Naive thymus-derived CD4-positive, alpha-beta T cell (primary cell): ENCODE results near the gene SPATA31D3. TPM values are rescaled to one million over a fixed set of nuclear protein-coding genes. Genes with fewer than 3 reads are reported as not detected.

Experiments used
- ATAC-seq: fragments of 150-1000 bp; cut with Tn5 transposase; 2 replicates; pipeline ENCODE4 v1.10.0; 2021; ENCODE audit warnings: mild to moderate bottlenecking, moderate library complexity
- CTCF ChIA-PET: fragments of 350-600 bp; sonication (Branson Sonifier 250); formaldehyde crosslinking; loops from one replicate; lab custom pipeline; 2021; ENCODE audit warnings: antibody characterized with exemption; lab: Charles Lee
- POLR2A ChIA-PET: fragments of 350-600 bp; sonication (Branson Sonifier 250); formaldehyde crosslinking; loops from one replicate; lab custom pipeline; 2021; ENCODE audit warnings: antibody characterized with exemption, inconsistent platforms; lab: Charles Lee
- DNase-seq, 9 donors: peaks; one replicate each; pipeline versions ENCODE4 v3.0.0 to v3.0.0-alpha.2; 2020 to 2022; ENCODE audit warnings: mixed read lengths in 1 of 9
- H3K27ac ChIP-seq: one replicate; pipeline ENCODE4 v1.7.0; 2013; ENCODE audit warnings: mild to moderate bottlenecking, low read depth, low read length, moderate library complexity
- H3K27me3 ChIP-seq, 2 donors: one replicate each; pipeline ENCODE4 v1.7.0; 2013; ENCODE audit warnings: low read length in 2 of 2, mild to moderate bottlenecking in 2 of 2, moderate library complexity in 2 of 2; ENCODE audit not compliant: control insufficient read depth in 2 of 2, insufficient read depth in 2 of 2
- H3K36me3 ChIP-seq, 3 experiments: 1 replicate in 2 of 3; 2 replicates in 1 of 3; pipeline ENCODE4 v1.7.0; 2013; ENCODE audit warnings: low read length in 3 of 3, mild to moderate bottlenecking in 3 of 3, moderate library complexity in 1 of 3; ENCODE audit not compliant: insufficient read depth in 3 of 3, control insufficient read depth in 2 of 3
- H3K4me1 ChIP-seq, 2 donors: one replicate each; pipeline ENCODE4 v1.7.0; 2013; ENCODE audit warnings: low read length in 2 of 2, mild to moderate bottlenecking in 2 of 2, moderate library complexity in 1 of 2; ENCODE audit not compliant: control insufficient read depth in 2 of 2, insufficient read depth in 2 of 2
- H3K4me3 ChIP-seq: 2 replicates; pipeline ENCODE4 v1.7.0; 2013; ENCODE audit warnings: mild to moderate bottlenecking, low read length
- H3K9me3 ChIP-seq, 3 experiments: 1 replicate in 2 of 3; 2 replicates in 1 of 3; pipeline ENCODE4 v1.7.0; 2013; ENCODE audit warnings: low read length in 3 of 3; ENCODE audit not compliant: control insufficient read depth in 2 of 3
- H3K27ac Mint-ChIP-seq, 9 donors: one replicate each; pipeline ENCODE4 v1.8.0; 2020 to 2022; ENCODE audit warnings: mixed read lengths in 9 of 9, mild to moderate bottlenecking in 8 of 9, moderate library complexity in 5 of 9, inconsistent platforms in 2 of 9
- H3K27me3 Mint-ChIP-seq, 5 donors: one replicate each; pipeline ENCODE4 v1.8.0; 2021 to 2022; ENCODE audit warnings: mixed read lengths in 5 of 5, mild to moderate bottlenecking in 1 of 5
- H3K36me3 Mint-ChIP-seq, 5 donors: one replicate each; pipeline ENCODE4 v1.8.0; 2020 to 2022; ENCODE audit warnings: mixed read lengths in 5 of 5, mild to moderate bottlenecking in 3 of 5, inconsistent platforms in 1 of 5
- H3K4me1 Mint-ChIP-seq, 7 donors: one replicate each; pipeline ENCODE4 v1.8.0; 2020 to 2022; ENCODE audit warnings: mixed read lengths in 7 of 7, mild to moderate bottlenecking in 3 of 7, inconsistent platforms in 1 of 7
- H3K4me3 Mint-ChIP-seq, 10 donors: one replicate each; pipeline ENCODE4 v1.8.0; 2020 to 2022; ENCODE audit warnings: mild to moderate bottlenecking in 10 of 10, mixed read lengths in 10 of 10, moderate library complexity in 6 of 10, inconsistent platforms in 2 of 10
- H3K9me3 Mint-ChIP-seq, 11 donors: one replicate each; pipeline ENCODE4 v1.8.0; 2020 to 2022; ENCODE audit warnings: mixed read lengths in 11 of 11, mild to moderate bottlenecking in 4 of 11, inconsistent platforms in 1 of 11, moderate library complexity in 1 of 11
- intact Hi-C, 2 donors: fragments of 100-400 bp; cut with micrococcal nuclease; formaldehyde crosslinking; loops; one replicate each; pipeline ENCODE4 v1.15.1; 2023
- polyA plus RNA-seq, 2 donors: library from polyadenylated mRNA; unstranded; fragments of 300-500 nt; fragmentation: Illumina TruSeq; gene quantifications; one replicate each; pipeline ENCODE4 v1.2.3, GENCODE V29; 2021
- total RNA-seq, 6 experiments: library from RNA in 5 of 6; stranded (reverse) in 5 of 6; gene quantifications; 1 replicate in 5 of 6; 2 replicates in 1 of 6; pipeline ENCODE4 v1.2.3 and lab custom pipeline; 2021 to 2026

Gene SPATA31D3
- total and polyA plus RNA-seq, 7 experiments from 2014 or later = not detected

- H3K27me3 Mint-ChIP-seq = peaks cover 0 to 3% (median 0%) of the 10 kb centered on the region in 5 donors
- no peak overlapping the region for H3K27ac Mint-ChIP-seq
- intact Hi-C loops = no loop called here
- peaks cover 0 to 17% (median 10%) of the 10 kb centered on the region in 11 donors for H3K9me3 Mint-ChIP-seq
- H3K4me1 ChIP-seq = no peaks in the 10 kb centered on the region
- no peak overlapping the region for H3K4me3 ChIP-seq
- no peak overlapping the region for H3K27ac ChIP-seq
- ATAC-seq (no peak), DNase-seq (no peak)
- H3K4me3 Mint-ChIP-seq = no peak overlapping the region
- H3K36me3 ChIP-seq = no peaks in the 10 kb centered on the region
- no peaks in the 10 kb centered on the region for H3K36me3 Mint-ChIP-seq
- H3K9me3 ChIP-seq = no peaks in the 10 kb centered on the region
- ChIA-PET CTCF (no interaction called here), POLR2A (no interaction called here)
- no peaks in the 10 kb centered on the region for H3K27me3 ChIP-seq
- no peaks in the 10 kb centered on the region for H3K4me1 Mint-ChIP-seq
Observed at GRCh38 chr9:81974764-81975163, 31.5 kb downstream of the SPATA31D3 start.

GRCh38 chr9:81976351-81976750 lies 33.1 kb downstream of the SPATA31D3 start:
- H3K4me1 ChIP-seq = no peaks in the 10 kb centered on the region
- peaks cover 0 to 17% (median 6%) of the 10 kb centered on the region in 11 donors for H3K9me3 Mint-ChIP-seq
- no peaks in the 10 kb centered on the region for H3K27me3 Mint-ChIP-seq
- no peak overlapping the region for H3K4me3 ChIP-seq
- no peaks in the 10 kb centered on the region for H3K9me3 ChIP-seq
- no peaks in the 10 kb centered on the region for H3K27me3 ChIP-seq
- no peak for DNase-seq
- intact Hi-C loops = no loop called here
- H3K36me3 Mint-ChIP-seq = no peaks in the 10 kb centered on the region
- ATAC-seq = no peak
- ChIA-PET POLR2A (no interaction called here), CTCF (no interaction called here)
- no peaks in the 10 kb centered on the region for H3K36me3 ChIP-seq
- H3K27ac ChIP-seq = no peak overlapping the region
- H3K4me1 Mint-ChIP-seq = no peaks in the 10 kb centered on the region
- H3K27ac Mint-ChIP-seq = no peak overlapping the region
- no peak overlapping the region for H3K4me3 Mint-ChIP-seq

GRCh38 chr9:81979196-81979595 lies 35.9 kb downstream of the SPATA31D3 start:
- H3K9me3 Mint-ChIP-seq = peaks cover 0 to 17% (median 6%) of the 10 kb centered on the region in 11 donors
- no peaks in the 10 kb centered on the region for H3K27me3 Mint-ChIP-seq
- Histone ChIP-seq H3K36me3 (no peaks in the 10 kb centered on the region), H3K4me3 (no peak overlapping the region), H3K4me1 (no peaks in the 10 kb centered on the region), H3K27me3 (no peaks in the 10 kb centered on the region), H3K9me3 (no peaks in the 10 kb centered on the region), H3K27ac (no peak overlapping the region)
- no peak overlapping the region for H3K27ac Mint-ChIP-seq
- no peaks in the 10 kb centered on the region for H3K4me1 Mint-ChIP-seq
- intact Hi-C loops = no loop called here
- H3K4me3 Mint-ChIP-seq = no peak overlapping the region
- no peak for DNase-seq
- no peaks in the 10 kb centered on the region for H3K36me3 Mint-ChIP-seq
- ChIA-PET CTCF (no interaction called here), POLR2A (no interaction called here)
- ATAC-seq = no peak

GRCh38 chr9:81980568-81980967 lies 37.3 kb downstream of the SPATA31D3 start:
- Mint-ChIP-seq H3K9me3 (peaks cover 0 to 12% (median 4%) of the 10 kb centered on the region in 11 donors), H3K4me1 (no peaks in the 10 kb centered on the region), H3K36me3 (no peaks in the 10 kb centered on the region), H3K27ac (no peak overlapping the region), H3K4me3 (no peak overlapping the region), H3K27me3 (no peaks in the 10 kb centered on the region)
- H3K4me3 ChIP-seq = no peak overlapping the region
- no peak for ATAC-seq
- no peaks in the 10 kb centered on the region for H3K27me3 ChIP-seq
- H3K27ac ChIP-seq = no peak overlapping the region
- intact Hi-C loops = no loop called here
- no peaks in the 10 kb centered on the region for H3K9me3 ChIP-seq
- no peaks in the 10 kb centered on the region for H3K36me3 ChIP-seq
- ChIA-PET POLR2A (no interaction called here), CTCF (no interaction called here)
- H3K4me1 ChIP-seq = no peaks in the 10 kb centered on the region
- DNase-seq = no peak

- Histone ChIP-seq H3K9me3 (no peaks in the 10 kb centered on the region), H3K36me3 (no peaks in the 10 kb centered on the region), H3K4me3 (no peak overlapping the region), H3K27ac (no peak overlapping the region), H3K4me1 (no peaks in the 10 kb centered on the region), H3K27me3 (no peaks in the 10 kb centered on the region)
- ChIA-PET POLR2A (no interaction called here), CTCF (no interaction called here)
- intact Hi-C loops = no loop called here
- Mint-ChIP-seq H3K4me3 (no peak overlapping the region), H3K9me3 (peaks cover 0 to 9% (median 3%) of the 10 kb centered on the region in 11 donors), H3K36me3 (no peaks in the 10 kb centered on the region), H3K4me1 (no peaks in the 10 kb centered on the region), H3K27me3 (no peaks in the 10 kb centered on the region), H3K27ac (no peak overlapping the region)
- no peak for DNase-seq
- ATAC-seq = no peak
Observed at GRCh38 chr9:81981883-81982282, 38.6 kb downstream of the SPATA31D3 start.

- H3K4me3 ChIP-seq = no peak overlapping the region
- ChIA-PET CTCF (no interaction called here), POLR2A (no interaction called here)
- Mint-ChIP-seq H3K27ac (no peak overlapping the region), H3K27me3 (no peaks in the 10 kb centered on the region), H3K4me3 (no peak overlapping the region), H3K4me1 (no peaks in the 10 kb centered on the region), H3K36me3 (no peaks in the 10 kb centered on the region), H3K9me3 (peaks cover 0 to 8% (median 0%) of the 10 kb centered on the region in 11 donors)
- intact Hi-C loops = no loop called here
- no peaks in the 10 kb centered on the region for H3K4me1 ChIP-seq
- DNase-seq (no peak), ATAC-seq (no peak)
- no peaks in the 10 kb centered on the region for H3K9me3 ChIP-seq
- no peaks in the 10 kb centered on the region for H3K36me3 ChIP-seq
- H3K27ac ChIP-seq = no peak overlapping the region
- H3K27me3 ChIP-seq = no peaks in the 10 kb centered on the region
Observed at GRCh38 chr9:81984928-81985327, 41.6 kb downstream of the SPATA31D3 start.

- no peak for ATAC-seq
- CTCF ChIA-PET = no interaction called here
- no peaks in the 10 kb centered on the region for H3K27me3 Mint-ChIP-seq
- DNase-seq = no peak
- POLR2A ChIA-PET = no interaction called here
- no peak overlapping the region for H3K27ac Mint-ChIP-seq
- Histone ChIP-seq H3K27ac (no peak overlapping the region), H3K4me1 (no peaks in the 10 kb centered on the region), H3K36me3 (no peaks in the 10 kb centered on the region), H3K27me3 (no peaks in the 10 kb centered on the region), H3K4me3 (no peak overlapping the region), H3K9me3 (no peaks in the 10 kb centered on the region)
- H3K9me3 Mint-ChIP-seq = peaks cover 0 to 8% (median under 1%) of the 10 kb centered on the region in 11 donors
- intact Hi-C loops = no loop called here
- no peak overlapping the region for H3K4me3 Mint-ChIP-seq
- H3K4me1 Mint-ChIP-seq = no peaks in the 10 kb centered on the region
- H3K36me3 Mint-ChIP-seq = no peaks in the 10 kb centered on the region
Observed at GRCh38 chr9:81986051-81986450, 42.8 kb downstream of the SPATA31D3 start.
